ENCODE data around the gene DEPDC4. TPM values are rescaled to one million over a fixed set of nuclear protein-coding genes. Genes with fewer than 3 reads are reported as not detected.

The DEPDC4 gene
- total RNA-seq, 1 donor from 2014 or later: 4.3 TPM

DNA sequence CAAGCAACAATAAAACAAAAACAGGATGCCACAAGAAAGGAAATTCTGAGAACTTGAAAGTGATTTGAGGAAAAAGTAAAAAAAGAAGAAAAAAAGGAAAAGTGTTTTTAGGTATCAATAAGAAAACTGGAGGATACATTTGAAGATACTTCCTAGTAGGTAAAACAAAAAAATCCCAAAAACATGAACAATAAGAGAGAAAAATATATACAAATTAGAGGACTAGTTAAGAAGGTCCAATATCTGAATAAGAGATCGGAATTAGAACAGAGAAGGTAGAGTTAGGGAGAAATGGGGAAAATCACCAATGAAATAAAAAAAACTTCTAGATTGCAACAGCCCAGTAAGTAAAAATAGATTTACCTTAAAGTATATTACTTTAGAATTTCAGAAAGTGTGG lies 8.8 kb downstream of the DEPDC4 start:
- no peak overlapping the region for H3K4me3 Mint-ChIP-seq (ENCODE audit: low read depth)
- H3K9me3 Mint-ChIP-seq (ENCODE audit: low read depth): no peaks in the 10 kb centered on the region
- no peak overlapping the region for H3K27ac Mint-ChIP-seq
- H3K36me3 Mint-ChIP-seq (ENCODE audit: insufficient read depth): peaks cover 3% of the 10 kb centered on the region
- no peaks in the 10 kb centered on the region for H3K27me3 Mint-ChIP-seq
- no peak for DNase-seq (ENCODE audit: low spot score, unreplicated experiment)
- TF ChIP-seq, protein P1, sequence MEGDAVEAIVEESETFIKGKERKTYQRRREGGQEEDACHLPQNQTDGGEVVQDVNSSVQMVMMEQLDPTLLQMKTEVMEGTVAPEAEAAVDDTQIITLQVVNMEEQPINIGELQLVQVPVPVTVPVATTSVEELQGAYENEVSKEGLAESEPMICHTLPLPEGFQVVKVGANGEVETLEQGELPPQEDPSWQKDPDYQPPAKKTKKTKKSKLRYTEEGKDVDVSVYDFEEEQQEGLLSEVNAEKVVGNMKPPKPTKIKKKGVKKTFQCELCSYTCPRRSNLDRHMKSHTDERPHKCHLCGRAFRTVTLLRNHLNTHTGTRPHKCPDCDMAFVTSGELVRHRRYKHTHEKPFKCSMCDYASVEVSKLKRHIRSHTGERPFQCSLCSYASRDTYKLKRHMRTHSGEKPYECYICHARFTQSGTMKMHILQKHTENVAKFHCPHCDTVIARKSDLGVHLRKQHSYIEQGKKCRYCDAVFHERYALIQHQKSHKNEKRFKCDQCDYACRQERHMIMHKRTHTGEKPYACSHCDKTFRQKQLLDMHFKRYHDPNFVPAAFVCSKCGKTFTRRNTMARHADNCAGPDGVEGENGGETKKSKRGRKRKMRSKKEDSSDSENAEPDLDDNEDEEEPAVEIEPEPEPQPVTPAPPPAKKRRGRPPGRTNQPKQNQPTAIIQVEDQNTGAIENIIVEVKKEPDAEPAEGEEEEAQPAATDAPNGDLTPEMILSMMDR (IDR thresholded peaks at IDR 0.05; ENCODE audit: unreplicated experiment): no peak
- H3K4me1 Mint-ChIP-seq (ENCODE audit: low read depth): no peaks in the 10 kb centered on the region

DNA sequence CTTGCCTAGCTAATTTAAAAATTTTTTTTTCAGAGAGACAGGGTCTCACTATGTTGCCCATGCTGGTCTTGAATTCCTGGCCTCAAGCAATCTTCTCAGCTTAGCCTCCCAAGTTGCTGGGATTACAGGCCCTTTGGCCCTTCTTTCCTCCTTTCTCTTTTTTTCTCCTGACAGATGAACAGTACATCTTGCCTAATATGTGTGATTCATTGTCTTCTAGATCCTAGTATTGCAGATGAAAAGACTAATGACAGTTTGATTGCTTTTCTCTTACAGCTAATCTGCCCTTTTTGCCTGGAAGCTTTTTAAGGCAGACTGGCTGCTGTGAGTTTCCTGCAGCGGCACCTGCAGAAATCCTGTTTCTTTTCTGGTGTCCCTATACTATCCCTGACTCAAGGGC lies 12.0 kb downstream of the DEPDC4 start:
- H3K36me3 Mint-ChIP-seq (ENCODE audit: insufficient read depth): peaks cover 3% of the 10 kb centered on the region
- TF ChIP-seq, protein P1 (IDR thresholded peaks at IDR 0.05; ENCODE audit: unreplicated experiment): no peak
- H3K27me3 Mint-ChIP-seq: no peaks in the 10 kb centered on the region
- DNase-seq (ENCODE audit: low spot score, unreplicated experiment): no peak
- H3K4me1 Mint-ChIP-seq (ENCODE audit: low read depth): peaks cover 5% of the 10 kb centered on the region
- H3K9me3 Mint-ChIP-seq (ENCODE audit: low read depth): no peaks in the 10 kb centered on the region
- no peak overlapping the region for H3K27ac Mint-ChIP-seq
- no peak overlapping the region for H3K4me3 Mint-ChIP-seq (ENCODE audit: low read depth)

DNA sequence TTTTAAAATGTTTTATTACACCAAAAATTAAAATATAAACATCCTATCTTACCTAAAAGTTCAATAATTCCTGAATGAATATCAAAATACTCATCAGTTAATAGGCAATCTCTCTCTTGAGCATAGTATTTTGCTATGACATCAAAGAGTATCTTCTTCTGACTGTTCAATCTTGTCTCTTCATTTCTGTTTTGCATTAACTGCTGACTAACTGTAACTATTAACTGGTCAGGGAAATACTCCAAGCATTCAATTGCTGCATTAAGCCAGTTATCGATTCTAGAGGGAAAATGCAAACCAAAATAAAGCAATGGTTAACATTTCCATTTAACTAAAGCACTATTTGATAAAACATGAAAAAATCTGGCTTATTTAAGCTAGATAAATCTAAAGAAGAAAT lies 13.4 kb downstream of the DEPDC4 start:
- TF ChIP-seq, protein P1 (IDR thresholded peaks at IDR 0.05; ENCODE audit: unreplicated experiment): no peak
- DNase-seq (ENCODE audit: low spot score, unreplicated experiment): no peak
- Mint-ChIP-seq H3K9me3 (ENCODE audit: low read depth) (no peaks in the 10 kb centered on the region), H3K36me3 (ENCODE audit: insufficient read depth) (peaks cover 3% of the 10 kb centered on the region), H3K4me1 (ENCODE audit: low read depth) (peaks cover 5% of the 10 kb centered on the region), H3K27me3 (no peaks in the 10 kb centered on the region), H3K4me3 (ENCODE audit: low read depth) (no peak overlapping the region), H3K27ac (no peak overlapping the region)

DNA sequence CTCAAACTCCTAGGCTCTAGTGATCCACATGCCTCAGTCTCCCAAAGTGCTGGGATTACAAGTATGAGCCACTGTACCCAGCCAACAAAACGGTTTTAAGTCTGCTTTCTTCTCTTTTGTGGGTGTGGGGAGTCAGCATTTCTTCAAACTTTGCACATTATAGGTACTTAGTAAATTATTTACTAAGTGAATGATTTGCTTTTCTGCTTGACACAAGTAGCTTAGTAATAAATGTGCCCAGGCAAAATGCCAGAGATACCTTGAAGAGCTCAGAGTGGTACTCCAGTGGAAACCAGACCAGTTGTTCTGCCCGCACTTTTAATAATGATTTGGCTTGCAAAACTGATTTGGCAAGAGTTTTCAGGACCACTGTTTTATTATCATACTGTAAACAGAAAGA lies 15.0 kb downstream of the DEPDC4 start:
- Mint-ChIP-seq H3K4me3 (ENCODE audit: low read depth) (no peak overlapping the region), H3K27me3 (no peaks in the 10 kb centered on the region), H3K36me3 (ENCODE audit: insufficient read depth) (no peaks in the 10 kb centered on the region), H3K9me3 (ENCODE audit: low read depth) (no peaks in the 10 kb centered on the region), H3K4me1 (ENCODE audit: low read depth) (peaks cover 5% of the 10 kb centered on the region), H3K27ac (no peak overlapping the region)
- DNase-seq (ENCODE audit: low spot score, unreplicated experiment): no peak
- TF ChIP-seq, protein P1 (IDR thresholded peaks at IDR 0.05; ENCODE audit: unreplicated experiment): no peak

DNA sequence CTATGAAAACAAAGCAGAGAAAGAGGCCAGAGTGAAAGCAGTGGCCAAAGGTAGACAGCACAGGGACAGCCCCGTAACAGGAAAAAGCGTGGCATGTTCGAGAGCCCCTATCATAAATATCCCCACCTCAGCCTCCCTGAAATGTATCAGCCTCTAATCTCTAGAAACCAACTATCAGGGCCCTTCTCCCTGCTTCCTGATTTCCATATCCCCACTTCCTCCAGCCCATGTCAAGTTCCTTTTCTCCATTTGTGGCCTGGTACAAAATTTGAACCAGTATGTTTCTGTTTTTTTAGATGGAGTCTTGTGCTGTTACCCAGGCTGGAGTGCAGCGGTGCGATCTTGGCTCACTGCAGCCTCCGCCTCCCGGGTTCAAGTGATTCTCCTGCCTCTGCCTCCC lies 16.9 kb downstream of the DEPDC4 start:
- TF ChIP-seq, protein P1 (IDR thresholded peaks at IDR 0.05; ENCODE audit: unreplicated experiment): no peak
- H3K27ac Mint-ChIP-seq: no peak overlapping the region
- H3K27me3 Mint-ChIP-seq: no peaks in the 10 kb centered on the region
- H3K4me3 Mint-ChIP-seq (ENCODE audit: low read depth): no peak overlapping the region
- H3K9me3 Mint-ChIP-seq (ENCODE audit: low read depth): no peaks in the 10 kb centered on the region
- no peak for DNase-seq (ENCODE audit: low spot score, unreplicated experiment)
- peaks cover 5% of the 10 kb centered on the region for H3K4me1 Mint-ChIP-seq (ENCODE audit: low read depth)
- no peaks in the 10 kb centered on the region for H3K36me3 Mint-ChIP-seq (ENCODE audit: insufficient read depth)
